ENCODE results near the gene MCRIP1.

Gene MCRIP1

DNA sequence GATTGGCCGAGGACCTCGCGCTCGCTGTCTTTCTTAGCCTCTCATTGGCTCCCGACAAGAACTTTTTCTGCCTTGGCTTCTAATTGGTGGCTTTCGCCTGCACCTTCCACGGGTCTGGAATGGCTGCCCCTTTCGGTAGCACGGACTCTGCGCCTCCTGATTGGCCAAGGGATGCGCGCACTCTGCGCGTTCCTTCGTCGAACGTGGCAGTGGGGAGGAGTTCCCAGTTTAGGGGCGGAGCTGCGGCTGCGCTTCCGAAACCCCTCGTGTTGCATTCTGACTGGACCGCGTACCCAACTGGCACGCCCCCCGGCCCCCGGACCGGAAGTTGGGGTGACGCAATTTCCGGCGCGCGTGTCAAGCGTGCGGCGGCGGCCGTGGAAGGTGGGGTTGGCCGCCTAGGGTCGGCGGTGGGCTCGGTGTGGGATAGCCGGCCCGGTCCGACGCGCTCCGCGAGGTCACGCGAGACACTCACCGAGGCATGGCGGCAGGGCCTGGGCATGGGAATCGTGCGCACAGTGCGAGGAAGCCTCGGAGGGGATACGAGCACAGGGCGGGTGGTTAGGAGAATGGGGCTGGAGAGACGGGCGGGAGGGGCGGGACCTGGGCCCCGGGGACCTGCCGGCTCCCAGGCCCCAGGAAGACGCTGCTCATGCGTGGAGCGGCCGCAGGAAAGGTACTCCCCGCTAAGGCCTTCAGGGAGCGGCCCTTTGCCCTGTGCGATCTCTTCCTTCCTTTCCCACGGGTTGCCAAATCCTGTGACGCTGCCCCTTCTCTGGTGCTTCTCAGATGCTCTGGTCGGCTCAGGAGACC is 27.9 kb upstream of the MCRIP1 start:
- ATAC-seq = peak; percentile 90

DNA sequence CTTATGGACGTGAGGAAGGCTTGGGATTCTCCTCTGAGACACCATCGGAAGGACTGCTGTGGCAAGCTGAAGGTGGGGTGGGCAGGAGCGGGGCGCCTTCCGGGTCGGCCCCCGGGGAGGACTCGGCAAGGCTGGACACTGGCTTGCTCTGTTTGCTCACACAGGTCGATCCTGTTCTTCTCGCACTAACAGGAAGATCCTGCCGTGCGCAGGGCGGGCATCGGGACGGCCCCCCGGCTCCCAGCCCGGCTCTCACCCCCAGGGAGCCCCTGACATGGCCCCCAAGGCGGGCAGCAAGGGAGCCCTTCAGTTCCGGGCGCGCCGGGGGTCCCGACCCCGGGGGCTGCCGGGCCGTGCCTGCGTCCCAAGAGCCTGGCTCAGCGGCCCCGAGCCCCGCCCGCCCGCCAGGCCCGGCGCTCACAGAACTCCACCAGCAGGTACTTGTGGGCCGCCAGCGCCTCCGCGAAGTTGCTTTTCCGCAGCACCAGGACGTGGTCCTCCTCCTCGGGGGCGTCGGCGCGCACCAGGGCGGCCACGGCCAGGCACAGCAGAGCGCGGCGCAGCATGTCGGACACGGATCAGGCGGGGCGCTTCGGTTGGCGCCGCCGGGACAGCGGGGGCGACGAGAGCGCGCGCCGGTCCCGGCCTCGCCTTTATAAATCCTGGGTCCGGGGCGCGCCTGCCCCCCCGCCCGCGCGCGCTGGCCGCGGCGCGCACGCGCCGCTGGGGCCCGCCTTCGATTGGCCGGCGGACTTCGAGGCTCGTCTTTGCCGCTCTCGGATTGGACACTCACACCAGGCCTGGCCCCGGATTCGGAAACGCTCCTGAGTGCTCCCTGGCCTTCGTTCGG is 27.0 kb upstream of the MCRIP1 start, which contains the start of gene P4HB:
P4HB (minus strand) TSS at position 630 of the 850 bp plus-strand sequence; CDS start at position 566, 64 bp downstream.
- no peak for ATAC-seq

DNA sequence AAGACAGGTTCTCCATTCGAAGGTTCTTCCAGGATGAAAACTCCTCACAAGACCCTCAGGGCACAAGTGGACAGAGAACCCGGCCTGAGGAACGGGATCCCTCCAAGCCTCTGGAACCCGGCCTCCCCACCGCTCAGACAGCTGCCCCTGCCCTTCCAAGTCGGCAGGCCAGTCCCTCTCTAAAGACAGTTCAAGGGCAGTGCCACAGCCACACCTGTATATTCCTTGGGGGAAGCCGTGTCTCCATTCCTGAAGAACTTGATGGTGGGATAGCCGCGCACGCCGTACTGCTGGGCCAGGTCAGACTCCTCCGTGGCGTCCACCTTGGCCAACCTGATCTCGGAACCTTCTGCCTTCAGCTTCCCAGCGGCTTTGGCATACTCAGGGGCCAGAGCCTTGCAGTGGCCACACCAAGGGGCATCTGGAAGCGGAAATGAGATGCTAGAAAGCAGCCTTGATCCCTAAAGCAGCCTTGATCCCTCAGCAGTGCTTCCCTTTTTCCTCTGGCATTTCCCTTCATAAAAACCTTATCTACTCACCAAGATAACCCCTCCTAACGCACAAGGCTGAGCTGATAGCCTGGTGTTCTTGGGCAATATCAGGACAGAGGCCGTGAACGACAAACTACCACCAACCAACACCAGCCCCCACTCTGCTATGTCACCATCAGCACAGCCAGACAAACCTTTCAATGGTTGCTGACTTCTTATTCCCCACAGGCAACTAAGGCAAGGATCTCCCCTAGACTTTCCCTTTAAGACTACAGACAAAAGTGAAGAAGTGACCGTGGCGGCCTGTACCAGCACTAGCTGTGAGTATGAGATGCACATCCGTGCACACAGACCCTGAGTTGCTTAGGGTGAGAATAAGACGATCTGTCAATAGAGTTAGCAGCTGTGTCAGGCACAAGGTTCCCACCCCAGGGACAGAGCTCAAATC is 26.1 kb upstream of the MCRIP1 start:
- ATAC-seq = no peak

DNA sequence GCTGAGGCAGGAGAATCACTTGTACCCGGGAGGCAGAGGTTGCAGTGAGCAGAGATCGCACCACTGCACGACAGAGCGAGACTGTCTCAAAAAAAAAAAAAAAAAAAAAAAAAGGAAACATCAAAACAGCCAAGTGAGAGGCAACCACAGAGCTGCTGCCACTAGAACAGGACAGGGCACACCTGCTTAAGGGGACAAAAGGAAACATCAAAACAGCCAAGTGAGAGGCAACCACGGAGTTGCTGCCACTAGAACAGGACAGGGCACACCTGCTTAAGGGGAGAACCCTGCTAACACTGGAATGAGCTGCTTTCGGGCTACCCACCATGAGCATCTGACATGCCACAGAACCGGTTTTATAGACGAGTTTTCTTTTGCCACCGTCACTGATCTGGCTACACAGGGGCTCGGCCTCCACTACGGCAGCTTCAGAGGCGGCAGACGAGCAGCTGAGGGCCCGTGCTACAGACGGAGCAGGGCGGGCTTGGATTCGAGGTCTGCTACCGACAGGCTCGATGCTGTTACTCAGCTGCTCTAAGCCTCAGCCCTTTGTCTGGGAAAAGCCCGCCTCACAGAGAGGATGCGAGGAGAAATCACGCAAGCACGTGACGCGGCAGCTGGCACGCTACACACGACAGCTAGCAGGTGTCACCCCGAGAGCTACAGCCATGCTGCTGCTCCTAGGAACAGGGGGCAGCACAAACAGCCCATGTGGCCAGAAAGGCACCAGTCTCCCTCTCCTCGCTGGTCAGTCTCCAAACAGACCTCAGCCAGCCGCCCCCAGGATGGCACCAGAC is 25.3 kb upstream of the MCRIP1 start:
- no peak for ATAC-seq

DNA sequence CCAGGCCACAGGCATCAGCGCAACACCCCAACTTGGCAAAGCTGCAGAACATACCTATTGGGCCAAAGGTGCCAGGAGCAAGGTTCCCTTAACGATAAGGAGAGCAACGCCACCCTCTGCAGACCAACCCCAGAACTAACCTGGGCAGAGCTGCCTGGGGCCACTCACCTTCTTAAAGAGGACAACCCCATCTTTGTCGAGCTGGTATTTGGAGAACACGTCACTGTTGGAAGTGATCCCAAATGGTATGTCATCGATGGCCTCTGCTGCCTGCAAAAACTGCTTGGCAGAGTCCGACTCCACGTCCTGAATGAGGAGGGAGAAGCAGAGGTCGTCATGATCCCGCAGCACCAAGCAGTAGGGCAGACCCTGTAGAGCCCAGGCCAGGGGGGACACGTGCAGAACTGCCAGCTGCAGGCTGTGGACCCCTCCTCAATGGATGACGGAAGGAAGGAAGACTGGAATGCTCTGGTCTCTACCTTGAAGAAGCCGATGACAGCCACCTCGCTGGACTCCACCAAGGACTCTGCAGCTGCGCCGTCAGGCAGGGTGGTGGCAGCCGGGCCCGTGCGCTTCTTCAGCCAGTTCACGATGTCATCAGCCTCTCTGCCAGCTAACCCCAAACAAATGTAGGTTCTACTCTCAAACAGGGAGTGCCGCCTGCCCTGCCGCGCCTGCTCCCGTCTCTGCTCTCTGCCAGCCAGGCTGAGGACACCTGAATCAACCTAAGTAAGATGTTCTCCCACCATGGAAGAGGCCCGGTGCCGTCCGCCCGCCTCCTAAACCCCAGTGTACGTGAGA is 22.1 kb upstream of the MCRIP1 start:
- no peak for ATAC-seq

DNA sequence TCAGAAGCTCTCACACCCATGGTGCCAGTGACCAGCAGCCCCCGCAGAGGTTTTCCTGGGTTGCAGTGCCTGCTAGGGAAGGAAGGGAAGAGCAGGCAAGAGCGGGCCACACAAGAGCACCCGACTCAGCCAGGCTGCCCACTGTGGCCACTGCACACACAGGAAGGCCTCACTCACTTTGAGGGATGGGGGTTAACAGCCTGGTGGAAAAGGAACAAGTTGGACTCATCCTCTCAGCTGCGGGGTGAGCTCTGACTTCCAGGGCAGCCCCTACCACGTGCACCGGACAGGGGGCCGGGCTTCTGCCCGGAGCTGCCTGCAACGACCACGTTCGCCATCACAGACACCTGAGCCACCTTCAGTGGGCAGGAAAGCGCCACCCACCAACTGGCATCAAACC is 19.1 kb upstream of the MCRIP1 start:
- no peak for ATAC-seq

DNA sequence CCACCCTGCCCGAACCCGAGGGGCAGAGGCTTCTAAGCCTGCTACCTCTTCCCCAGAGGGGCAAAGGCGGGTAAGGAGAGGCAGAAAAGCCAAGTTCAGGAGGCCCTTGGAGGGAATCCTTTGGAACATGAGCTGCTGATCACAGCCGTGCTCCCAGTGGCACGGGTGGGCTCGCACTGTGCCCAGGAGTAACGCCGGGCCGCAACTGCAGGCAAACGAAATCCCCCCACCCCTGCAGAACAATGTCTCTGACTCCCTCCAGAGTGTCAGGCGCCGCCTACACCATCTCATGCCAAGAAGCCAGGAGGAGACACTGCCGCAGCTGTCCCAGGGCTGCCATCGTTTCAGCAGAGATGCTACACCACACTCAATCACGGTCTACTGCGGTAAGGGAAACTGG is 18.3 kb upstream of the MCRIP1 start:
- ATAC-seq = no peak

DNA sequence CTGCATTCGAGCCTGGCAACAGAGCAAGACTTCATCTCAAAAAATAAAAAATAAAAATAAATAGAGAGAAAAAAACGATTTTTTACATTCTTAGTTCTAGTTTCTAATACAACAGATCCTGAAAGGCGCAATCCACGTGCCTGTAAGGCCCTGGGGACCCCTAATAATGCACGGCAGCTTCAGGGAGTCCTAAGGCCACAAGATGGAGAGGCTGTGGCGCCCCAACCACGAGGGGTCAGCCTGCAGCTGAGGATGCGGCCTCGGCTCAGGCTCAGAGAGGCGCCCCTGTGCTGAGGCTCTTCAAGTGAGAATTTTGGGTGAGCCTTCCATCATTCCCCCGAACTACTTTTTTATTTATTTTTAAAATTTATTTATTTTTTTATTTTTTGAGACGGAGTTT is 16.4 kb upstream of the MCRIP1 start:
- ATAC-seq = no peak

DNA sequence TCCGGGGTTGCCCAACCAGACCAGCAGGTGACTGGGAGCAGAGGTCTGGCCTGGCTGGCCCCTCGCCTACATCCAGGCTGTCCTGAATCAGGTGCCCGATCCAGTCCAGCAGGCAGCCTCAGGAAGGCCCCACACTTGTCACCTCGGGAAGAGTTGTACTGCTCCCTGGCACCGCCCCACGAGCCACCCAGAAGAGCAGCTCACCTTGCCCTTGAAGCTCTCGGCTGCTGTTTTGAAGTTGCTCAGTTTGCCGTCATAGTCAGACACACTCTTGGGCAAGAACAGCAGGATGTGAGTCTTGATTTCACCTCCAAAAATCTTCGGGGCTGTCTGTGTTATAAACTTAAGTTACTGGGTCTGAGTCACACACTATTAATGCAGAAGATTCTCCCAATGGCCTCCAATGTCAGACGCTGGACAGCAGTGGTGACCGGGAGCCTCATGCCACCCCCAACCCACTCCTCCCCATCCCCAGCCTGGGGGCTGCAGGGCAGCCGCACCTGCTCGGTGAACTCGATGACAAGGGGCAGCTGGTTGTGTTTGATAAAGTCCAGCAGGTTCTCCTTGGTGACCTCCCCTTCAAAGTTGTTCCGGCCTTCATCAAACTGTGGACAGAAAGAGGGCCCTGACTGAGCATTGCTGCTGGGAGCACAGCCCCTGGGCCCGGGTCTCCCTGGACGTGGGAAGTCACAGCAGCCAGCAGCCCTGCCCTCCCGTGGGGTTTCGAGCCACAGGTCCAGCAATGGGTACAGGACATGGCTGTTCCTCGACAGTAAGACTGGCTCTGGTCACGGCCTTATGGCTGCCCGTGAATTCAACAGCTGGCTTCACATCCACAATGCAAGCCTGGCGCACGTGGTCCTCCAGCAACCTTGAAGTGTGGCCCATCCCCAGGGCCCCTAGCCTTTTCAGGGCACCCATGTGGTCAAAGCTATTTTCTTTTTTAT is 13.9 kb upstream of the MCRIP1 start:
- ATAC-seq = no peak

DNA sequence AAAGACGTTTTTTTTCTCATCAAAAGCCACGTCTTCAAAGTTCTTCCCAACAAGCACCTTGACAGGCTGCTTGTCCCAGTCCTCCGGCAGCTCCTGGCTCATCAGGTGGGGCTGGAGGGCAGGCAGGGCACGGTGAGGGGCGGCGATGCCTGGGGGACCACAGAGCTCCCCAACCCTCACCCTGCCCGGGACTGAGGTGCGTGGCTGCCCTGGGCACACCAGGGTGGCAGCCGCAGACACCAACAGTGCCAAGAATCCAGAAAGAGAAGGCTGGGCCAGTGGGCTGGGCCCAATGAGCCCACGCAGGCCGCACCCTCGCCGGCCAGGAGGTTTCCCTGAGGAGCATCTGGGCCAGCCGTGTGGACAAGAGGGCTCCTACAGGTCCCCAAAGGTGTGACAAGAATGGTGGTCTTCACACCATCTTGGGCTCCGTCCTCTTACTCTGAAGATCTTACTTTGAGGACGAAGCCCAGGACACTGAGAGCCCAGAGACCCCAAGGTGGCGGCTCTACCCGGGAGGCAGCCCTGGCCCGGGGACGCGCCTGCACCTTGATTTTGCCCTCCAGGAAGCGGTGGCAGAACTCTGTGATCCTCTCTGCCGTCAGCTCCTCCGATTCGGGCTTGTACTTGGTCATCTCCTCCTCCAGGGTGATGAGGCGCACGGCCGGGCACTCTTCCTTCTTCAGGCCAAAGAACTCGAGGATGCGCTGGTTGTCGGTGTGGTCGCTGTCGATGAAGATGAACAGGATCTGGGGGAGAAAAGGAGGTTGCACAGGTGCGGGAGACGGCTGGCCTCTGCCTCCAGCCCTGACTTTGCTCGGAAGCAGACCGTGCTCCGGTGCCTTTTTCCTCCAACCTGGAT is 13.0 kb upstream of the MCRIP1 start:
- no peak for ATAC-seq

DNA sequence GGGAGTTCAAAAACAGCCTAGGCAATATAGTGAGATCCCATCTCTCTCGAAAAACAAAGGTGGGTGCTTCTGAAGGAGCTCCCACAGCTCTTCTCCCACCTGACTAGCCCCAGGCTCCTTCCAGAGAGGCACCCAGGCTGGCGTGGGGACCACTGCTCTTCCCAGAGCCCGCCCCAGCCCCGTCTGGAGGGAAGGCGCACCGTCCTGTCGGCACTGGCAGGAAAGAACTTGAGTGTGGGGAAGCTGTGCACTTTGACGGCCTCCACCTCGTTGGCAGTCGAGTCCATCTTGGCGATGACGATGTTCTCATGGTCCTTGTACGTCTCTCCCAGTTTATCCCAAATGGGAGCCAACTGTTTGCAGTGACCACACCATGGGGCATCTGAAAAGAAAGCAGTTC is 12.3 kb upstream of the MCRIP1 start:
- no peak for ATAC-seq

DNA sequence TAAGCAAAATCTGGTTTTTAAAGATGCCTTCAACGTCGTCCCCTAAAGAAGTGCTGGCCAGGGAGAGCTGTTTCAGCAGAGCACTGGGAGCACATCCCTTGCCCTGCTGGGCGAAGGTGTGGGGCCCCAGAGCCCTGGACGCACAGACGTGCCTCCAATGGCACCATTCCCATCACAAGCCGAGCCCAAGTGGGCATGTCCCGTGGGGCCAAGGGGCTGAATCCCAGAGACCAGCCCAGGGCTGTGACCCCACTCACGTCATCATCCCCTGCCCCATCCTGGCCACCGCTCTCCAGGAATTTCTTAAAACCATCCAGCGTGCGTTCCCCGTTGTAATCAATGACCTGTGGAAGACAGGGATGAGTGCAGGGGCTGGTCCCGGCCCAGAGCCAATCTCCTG is 11.8 kb upstream of the MCRIP1 start:
- ATAC-seq = no peak

DNA sequence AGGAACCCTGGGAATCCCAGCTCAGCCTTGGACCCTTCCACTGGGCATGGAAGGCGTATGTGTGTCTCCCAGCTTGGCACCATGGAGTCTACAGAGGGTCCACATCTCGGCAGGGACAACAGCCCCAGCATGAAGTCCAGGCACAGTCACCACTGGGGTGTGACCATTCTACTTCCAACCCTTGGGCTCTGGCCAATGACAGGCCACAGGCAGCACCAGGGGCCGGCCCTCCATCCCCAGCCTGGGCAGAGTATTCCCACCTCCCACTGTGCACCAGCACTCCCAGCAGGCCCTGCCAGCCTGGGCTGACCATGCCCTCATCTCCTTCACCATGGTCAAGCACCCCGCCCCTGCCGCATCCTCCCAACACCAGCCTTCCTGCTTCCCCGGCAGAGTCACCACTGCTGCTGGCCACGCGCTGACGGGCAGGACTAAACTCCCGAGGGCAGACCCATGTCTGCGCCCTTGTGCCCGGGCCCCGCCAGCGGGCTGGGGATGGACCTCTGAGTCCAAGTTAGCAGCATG is 11.3 kb upstream of the MCRIP1 start:
- ATAC-seq = no peak

DNA sequence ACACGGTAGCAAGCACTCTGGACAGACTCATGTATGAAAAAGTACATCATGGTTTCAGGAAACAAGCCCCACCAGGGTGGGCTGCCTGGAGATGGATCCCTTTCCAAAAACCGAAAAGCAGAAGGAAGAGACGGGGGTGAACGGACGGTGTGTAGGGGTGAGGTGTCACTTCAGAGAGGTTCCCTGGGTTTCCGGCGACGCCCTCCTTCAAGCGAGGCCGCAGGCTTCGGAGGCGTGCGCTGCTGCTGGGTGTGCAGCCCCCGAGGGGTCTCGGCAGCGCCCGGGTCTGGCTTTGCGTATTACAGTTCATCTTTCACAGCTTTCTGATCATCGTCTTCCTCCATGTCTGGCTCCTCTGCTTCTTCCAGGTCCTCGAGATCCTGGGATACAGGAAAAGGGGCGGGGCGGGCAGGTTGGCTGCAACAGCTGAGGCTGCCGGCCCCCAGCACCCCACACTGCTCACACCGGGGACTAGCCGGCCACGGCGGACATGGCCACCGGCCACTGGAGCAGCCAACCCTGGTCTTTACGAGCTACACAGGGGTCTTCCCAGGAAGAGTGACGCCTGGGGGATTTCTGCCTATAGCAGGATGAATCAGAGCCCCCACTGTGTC is 10.7 kb upstream of the MCRIP1 start:
- ATAC-seq = no peak

DNA sequence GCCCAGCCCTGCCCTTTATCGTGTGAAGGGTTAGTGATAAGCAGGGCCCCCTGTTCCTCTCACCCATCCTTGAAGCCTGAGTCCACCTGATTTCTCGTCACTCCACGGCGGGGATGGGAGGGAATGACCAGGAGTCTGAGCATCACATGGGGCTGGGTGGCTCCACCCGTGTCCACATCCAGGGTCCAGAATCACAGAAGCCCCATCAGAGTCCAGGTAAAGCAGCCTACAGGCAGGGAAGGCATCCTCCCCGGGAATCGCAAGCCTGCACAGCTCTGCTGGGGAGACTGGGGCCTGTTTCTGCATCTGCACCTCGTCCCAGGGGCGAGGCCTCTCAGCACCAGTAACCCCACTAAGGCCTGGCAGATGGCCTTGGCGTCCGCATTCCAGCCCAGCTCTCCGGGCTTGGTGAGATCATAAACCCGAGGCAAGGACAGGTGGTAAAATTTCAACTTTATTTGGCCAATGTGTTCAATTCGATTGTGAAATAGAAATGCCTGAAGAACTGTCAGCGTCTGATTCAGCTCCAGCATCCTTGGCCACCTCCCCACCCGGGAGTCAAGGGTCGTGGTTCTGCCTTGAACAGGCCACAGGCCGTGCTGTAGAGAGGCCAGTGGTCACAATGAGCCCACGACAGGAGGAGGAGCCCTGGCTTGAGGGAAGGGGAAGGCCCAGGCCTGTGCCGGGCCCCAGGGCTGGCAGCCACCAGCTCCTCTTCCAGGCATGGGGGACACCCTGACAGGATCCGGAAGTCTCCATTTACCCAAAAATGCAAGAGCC is 9.8 kb upstream of the MCRIP1 start:
- no peak for ATAC-seq

DNA sequence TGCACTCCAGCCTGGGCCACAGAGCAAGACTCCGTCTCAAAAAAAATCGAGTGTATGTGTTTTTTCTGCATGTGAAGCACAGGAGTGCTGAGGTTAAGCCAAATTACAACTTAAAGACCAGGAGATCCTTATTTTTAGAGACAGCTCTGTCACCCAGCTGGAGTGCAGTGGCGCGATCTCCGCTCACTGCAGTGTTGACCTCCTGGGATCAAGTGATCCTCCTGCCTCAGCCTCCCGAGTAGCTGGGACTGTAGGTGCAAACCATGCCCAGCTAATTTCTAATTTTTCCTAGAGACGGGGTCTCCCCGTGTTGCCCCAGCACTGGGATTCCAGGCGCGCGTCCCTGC is 9.3 kb upstream of the MCRIP1 start:
- ATAC-seq = no peak

DNA sequence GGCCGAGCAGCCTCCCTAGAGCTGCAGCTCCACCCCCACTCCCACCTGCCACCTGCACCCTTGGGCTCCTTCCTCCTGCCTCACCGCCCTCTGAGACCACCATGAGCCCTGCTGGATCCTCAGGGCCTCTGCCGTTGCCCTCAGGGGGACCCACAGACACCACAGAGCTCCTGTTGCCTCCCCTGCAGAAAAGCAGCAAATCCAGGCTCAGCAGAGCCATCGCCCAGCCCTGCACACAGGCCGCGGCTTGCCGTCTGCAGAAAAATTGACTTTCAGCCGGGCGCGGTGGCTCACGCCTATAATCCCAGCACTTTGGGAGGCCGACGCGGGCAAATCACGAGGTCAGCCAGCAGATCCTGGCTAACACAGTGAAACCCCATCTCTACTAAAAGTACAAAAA is 8.8 kb upstream of the MCRIP1 start:
- ATAC-seq = no peak

All from activated CD4-positive, CD25-positive, alpha-beta regulatory T cell treated with anti-CD3 and anti-CD28 coated beads, Interleukin-2, amount 50 U/mL, for 24 hours (primary cell).